B cell (primary cell): ENCODE data around the gene MAP7. TPM values are rescaled to one million over a fixed set of nuclear protein-coding genes. Genes with fewer than 3 reads are reported as not detected.

ENCODE experiments used
- ATAC-seq: fragments of 200-7000 bp; cut with Tn5 transposase; one replicate; pipeline ENCODE4 v1.10.0; 2021; ENCODE audit warnings: low read depth, mild to moderate bottlenecking, moderate number of reproducible peaks, moderate library complexity
- CTCF ChIA-PET: fragments of 350-600 bp; sonication (Branson Sonifier 250); formaldehyde crosslinking; loops from one replicate; lab custom pipeline; 2021; ENCODE audit warnings: antibody characterized with exemption, inconsistent platforms; lab: Charles Lee
- POLR2A ChIA-PET: fragments of 350-600 bp; sonication (Branson Sonifier 250); formaldehyde crosslinking; loops from one replicate; lab custom pipeline; 2021; ENCODE audit warnings: antibody characterized with exemption; lab: Charles Lee
- DNase-seq: peaks from one replicate; pipeline ENCODE4 v3.0.0; 2013
- H2AFZ ChIP-seq: 2 replicates; pipeline ENCODE4 v1.6.1; 2012; ENCODE audit warnings: mild to moderate bottlenecking, low read depth, low read length; ENCODE audit not compliant: insufficient read depth, poor library complexity, severe bottlenecking
- H3K27ac ChIP-seq, 2 donors: 1 replicate in 1 of 2; 2 replicates in 1 of 2; pipeline ENCODE4 v1.5.1; 2012 to 2013; ENCODE audit warnings: low read length in 2 of 2, mild to moderate bottlenecking in 2 of 2, moderate library complexity in 1 of 2
- H3K27me3 ChIP-seq, 4 experiments: fragments of 200-600 bp in 1 of 4; sonication (generic) in 1 of 4; replicated peaks in 1 of 4; 1 replicate in 2 of 4; 2 replicates in 2 of 4; pipeline versions ENCODE4 v1.6.1 to v1.7.0; 2013 to 2016; ENCODE audit warnings: low read length in 3 of 4, mild to moderate bottlenecking in 2 of 4, mixed read lengths in 1 of 4, moderate library complexity in 1 of 4; ENCODE audit not compliant: insufficient read depth in 4 of 4, control insufficient read depth in 3 of 4; ENCODE audit errors: control extremely low read depth in 1 of 4
- H3K36me3 ChIP-seq, 2 experiments: replicated peaks in 1 of 2; 1 replicate in 1 of 2; 2 replicates in 1 of 2; pipeline versions ENCODE4 v1.6.1 to v1.7.1; 2013; ENCODE audit warnings: low read length in 1 of 2; ENCODE audit not compliant: insufficient read depth in 2 of 2, control insufficient read depth in 1 of 2; ENCODE audit errors: control extremely low read depth in 1 of 2, extremely low read depth in 1 of 2
- H3K4me1 ChIP-seq, 2 donors: fragments of 200-600 bp in 1 of 2; sonication (generic) in 1 of 2; 1 replicate in 1 of 2; 2 replicates in 1 of 2; pipeline versions ENCODE4 v1.5.1 to v1.6.1; 2013 to 2017; ENCODE audit warnings: low read length in 2 of 2; ENCODE audit not compliant: control insufficient read depth in 2 of 2, insufficient read depth in 2 of 2
- H3K4me2 ChIP-seq: replicated peaks from 2 replicates; pipeline ENCODE3; 2012; ENCODE audit warnings: mild to moderate bottlenecking, low read depth, low read length; ENCODE audit not compliant: poor library complexity, severe bottlenecking
- H3K4me3 ChIP-seq, 5 experiments: fragments of 200-600 bp in 1 of 5; sonication (generic) in 1 of 5; 1 replicate in 3 of 5; 2 replicates in 2 of 5; pipeline versions ENCODE4 v1.5.1 to v1.7.0; 2011 to 2016; ENCODE audit warnings: low read length in 4 of 5, mild to moderate bottlenecking in 4 of 5, low read depth in 2 of 5, control low read depth in 1 of 5, moderate library complexity in 1 of 5; ENCODE audit not compliant: insufficient read depth in 1 of 5; ENCODE audit errors: control extremely low read depth in 1 of 5, extremely low read depth in 1 of 5
- H3K79me2 ChIP-seq: fragments of 200-600 bp; sonication (generic); one replicate; pipeline ENCODE4 v1.6.0; 2016; ENCODE audit warnings: low read length; ENCODE audit not compliant: control insufficient read depth, insufficient read depth
- H3K9ac ChIP-seq: fragments of 200-600 bp; sonication (generic); 2 replicates; pipeline ENCODE4 v1.6.1; 2017; ENCODE audit warnings: mild to moderate bottlenecking, low read length, moderate library complexity
- H3K9me3 ChIP-seq, 3 donors: one replicate each; pipeline versions ENCODE4 v1.6.1 to v1.7.1; 2013; ENCODE audit warnings: low read length in 2 of 3; ENCODE audit not compliant: control insufficient read depth in 2 of 3, insufficient read depth in 1 of 3; ENCODE audit errors: control extremely low read depth in 1 of 3
- H4K20me1 ChIP-seq: 2 replicates; pipeline ENCODE4 v1.6.0; 2012; ENCODE audit warnings: mild to moderate bottlenecking, low read length; ENCODE audit not compliant: insufficient read depth, control insufficient read depth, poor library complexity, severe bottlenecking
- H3K27ac Mint-ChIP-seq: one replicate; pipeline ENCODE4 v1.8.0; 2021; ENCODE audit warnings: mixed read lengths
- H3K27me3 Mint-ChIP-seq: one replicate; pipeline ENCODE4 v1.8.0; 2021; ENCODE audit warnings: mixed read lengths
- H3K4me1 Mint-ChIP-seq: one replicate; pipeline ENCODE4 v1.8.0; 2021; ENCODE audit warnings: mixed read lengths
- H3K4me3 Mint-ChIP-seq: one replicate; pipeline ENCODE4 v1.8.0; 2021; ENCODE audit warnings: mixed read lengths
- H3K9me3 Mint-ChIP-seq: one replicate; pipeline ENCODE4 v1.8.0; 2022; ENCODE audit warnings: mixed read lengths; ENCODE audit not compliant: insufficient read depth
- CTCF ChIP-seq: fragments of 200-600 bp; IDR thresholded peaks from one replicate; pipeline ENCODE4 v1.8.0; 2022; ENCODE audit warnings: antibody characterized with exemption, mild to moderate bottlenecking
- EZH2 ChIP-seq: IDR thresholded peaks from 2 replicates; pipeline ENCODE4 v1.6.1; 2012; ENCODE audit warnings: borderline replicate concordance, low read depth, mild to moderate bottlenecking, moderate library complexity, low read length; ENCODE audit not compliant: insufficient read depth, poor library complexity, severe bottlenecking
- WGBS: methylation state at CpG from one replicate; pipeline ENCODE4 v1.1.5; 2013; ENCODE audit warnings: missing lambda C conversion rate; ENCODE audit not compliant: insufficient coverage; 5-methylcytosine and 5-hydroxymethylcytosine counted together
- intact Hi-C: fragments of 100-400 bp; cut with micrococcal nuclease; formaldehyde crosslinking; loops from one replicate; pipeline ENCODE4 v1.10.0; 2022
- polyA plus RNA-seq: library from polyadenylated mRNA; depleted of rRNA; stranded (reverse); fragments of >200 nt; gene quantifications from 2 replicates; pipeline ENCODE4 v1.2.3, GENCODE V29; 2012
- total RNA-seq, 2 donors: library from RNA; stranded (reverse); fragments of 120-200 nt in 1 of 2; gene quantifications; 1 replicate in 1 of 2; 2 replicates in 1 of 2; pipeline versions ENCODE4 v1.2.3 to v1.2.4, GENCODE V29; 2013 to 2022

Gene MAP7
- total and polyA plus RNA-seq, 2 donors (not counting 1 experiment from before 2014, with no cell fraction given), result 0.34 to 0.64 TPM

- H3K4me1 Mint-ChIP-seq, result peaks cover 7% of the 10 kb centered on the region
Observed at GRCh38 chr6:136566007-136566487, 15.8 kb upstream of the MAP7 start.

More at GRCh38 chr6:136566007-136566487, 15.8 kb upstream of the MAP7 start:
- Histone ChIP-seq H4K20me1 (no peaks in the 10 kb centered on the region), H3K4me1 (peaks cover 8 to 9% of the 10 kb centered on the region in 2 donors), H3K4me2 (peak overlapping the region; percentile 21), H3K27me3 (no peaks in the 10 kb centered on the region), H3K9ac (no peak overlapping the region), H3K36me3 (peaks cover 3 to 27% of the 10 kb centered on the region in 2 experiments), H3K4me3 (no peak overlapping the region), H3K9me3 (peaks cover 0 to 2% (median 1%) of the 10 kb centered on the region in 3 donors), H3K79me2 (no peaks in the 10 kb centered on the region), H2AFZ (peak overlapping the region; percentile 7), H3K27ac (no peak overlapping the region)
- intact Hi-C loops, result no loop called here
- POLR2A ChIA-PET, result no interaction called here
- WGBS, result 25% methylated on average over 5 of the region's 6 CpGs
- peak overlapping the region; percentile 9 for H3K4me3 Mint-ChIP-seq
- H3K27ac Mint-ChIP-seq, result peak overlapping the region; percentile 51
- no peak for TF ChIP-seq CTCF
- no peak for TF ChIP-seq EZH2
- peak; percentile 25 for DNase-seq
- peaks cover 2% of the 10 kb centered on the region for H3K9me3 Mint-ChIP-seq
- CTCF ChIA-PET, result interaction anchor here (0.8 to 1.2 kb wide), 2 partner anchors 11 to 47 kb away, joined by 3 read pairs; no protein-coding TSS in a partner anchor
- ATAC-seq, result peak; percentile 57
- no peaks in the 10 kb centered on the region for H3K27me3 Mint-ChIP-seq
